GM21390 (cell line): ENCODE data around the gene FBXW8.

Source experiments
- ATAC-seq: cut with Tn5 transposase; IDR thresholded peaks from one replicate; pipeline ENCODE4 v1.9.1; 2021; ENCODE audit not compliant: unreplicated experiment

FBXW8 gene

DNA sequence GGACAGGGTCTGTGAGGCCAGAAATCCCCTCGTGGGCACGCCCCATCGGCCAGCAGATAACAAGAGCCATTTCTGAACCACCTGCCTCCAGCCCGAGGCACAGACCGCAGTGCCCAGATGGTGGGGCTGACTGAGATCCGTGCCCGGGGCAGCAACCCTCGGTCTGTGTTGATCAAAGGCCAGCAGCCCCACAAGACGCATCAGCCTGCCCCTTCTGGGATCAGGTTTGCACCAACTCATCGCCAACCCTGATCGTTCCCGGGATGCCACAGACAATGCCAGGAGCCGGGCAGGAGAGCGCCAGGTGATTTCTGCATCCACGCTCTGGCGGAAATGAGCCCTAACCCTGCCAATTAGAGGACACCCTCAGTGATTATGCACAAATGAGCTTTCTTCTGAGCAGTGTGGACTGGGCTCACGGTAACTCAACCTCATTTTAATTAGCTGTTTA lies 124.0 kb downstream of the FBXW8 start:
- ATAC-seq: no peak

DNA sequence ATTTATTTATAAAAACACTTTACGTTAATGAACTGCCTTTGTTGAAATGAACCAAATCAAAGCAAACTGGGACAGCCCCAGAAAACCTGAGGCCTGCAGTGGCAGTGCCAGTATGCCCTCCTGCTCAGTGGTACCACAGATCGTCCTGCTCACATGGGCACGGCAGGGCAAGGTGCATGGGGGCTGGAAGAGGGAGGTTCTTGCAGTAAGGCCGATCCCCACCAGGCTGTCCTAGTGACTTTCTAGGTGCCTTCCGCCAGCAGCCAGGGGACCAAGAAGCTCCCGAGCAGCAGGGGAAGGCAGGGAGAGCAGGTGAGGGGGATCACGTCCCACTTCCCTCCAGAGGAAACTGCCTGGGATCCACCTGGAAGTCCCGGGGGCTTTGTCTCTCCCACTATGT lies 124.5 kb downstream of the FBXW8 start:
- no peak for ATAC-seq

DNA sequence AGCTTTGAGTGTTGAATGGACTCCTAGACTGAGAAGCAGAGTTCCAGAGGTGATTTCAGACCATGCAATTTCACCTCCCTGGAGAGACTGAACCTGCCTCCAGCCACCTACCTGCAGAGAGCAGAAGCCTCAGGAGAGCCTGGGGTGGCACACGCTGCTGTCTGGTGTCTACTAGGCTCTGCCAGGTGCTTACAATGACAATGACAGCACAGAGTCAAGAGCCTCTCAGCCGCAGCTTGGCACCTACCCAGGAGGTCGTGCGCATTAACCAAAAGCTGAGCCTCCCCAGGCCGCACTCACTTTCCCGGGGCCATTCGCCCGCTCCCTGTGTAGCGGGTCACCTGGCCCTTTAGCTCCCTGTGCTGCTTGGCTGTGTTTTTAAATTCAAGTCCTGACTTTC lies 125.3 kb downstream of the FBXW8 start:
- no peak for ATAC-seq

DNA sequence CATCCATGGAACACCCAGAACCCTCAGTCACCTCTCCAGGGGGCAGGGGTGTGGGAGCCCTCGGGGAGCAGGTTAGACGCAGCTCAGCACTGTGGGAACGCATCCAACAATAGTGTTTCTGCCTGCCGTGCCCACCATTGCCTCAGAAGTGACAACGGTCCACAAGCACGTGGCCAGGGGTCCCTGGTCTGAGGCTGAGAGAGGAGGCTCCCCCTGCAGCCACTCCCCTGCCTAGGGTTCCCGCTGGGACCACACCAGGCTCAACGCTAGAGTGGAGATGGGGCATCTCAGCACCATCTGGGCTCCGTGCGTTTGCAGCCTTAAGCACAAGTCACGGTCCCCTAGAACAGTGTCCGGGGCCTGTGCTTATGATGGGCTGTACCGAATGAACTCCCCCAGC lies 125.8 kb downstream of the FBXW8 start:
- no peak for ATAC-seq

DNA sequence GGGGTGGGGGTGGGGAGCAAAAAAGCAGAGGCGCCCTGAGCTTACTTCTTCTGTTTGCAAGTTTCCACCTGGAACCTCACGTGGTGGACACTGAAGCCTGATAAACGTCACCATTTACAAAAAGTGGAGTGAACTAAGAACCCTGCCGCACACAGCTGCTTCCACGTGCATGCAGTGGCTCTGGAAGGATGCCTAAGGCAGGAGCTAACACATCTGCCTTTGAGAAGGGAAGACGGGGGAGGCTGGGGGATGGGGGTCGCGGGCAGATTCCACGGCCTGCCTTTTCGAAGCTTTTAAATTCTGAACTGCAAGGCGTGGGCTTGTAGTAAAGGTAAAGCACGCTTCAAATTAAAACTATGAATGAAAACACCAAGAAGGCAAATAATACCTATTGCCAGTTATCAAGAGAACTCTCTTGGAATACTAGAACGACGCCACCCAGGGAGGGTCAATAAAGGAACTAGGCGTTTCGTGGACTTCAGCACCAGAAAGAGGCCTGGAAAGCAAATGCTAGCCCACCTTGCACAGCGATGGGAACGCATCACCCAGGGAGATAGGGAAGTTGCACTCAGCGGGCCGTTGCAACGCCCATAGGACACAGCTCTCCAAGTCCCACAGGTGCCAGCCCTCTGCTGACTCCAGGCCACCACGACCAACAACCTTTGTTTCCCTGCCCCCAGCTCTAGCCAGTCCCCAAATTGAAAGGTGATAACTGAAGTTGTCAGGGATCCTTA lies 126.7 kb downstream of the FBXW8 start:
- ATAC-seq: no peak

DNA sequence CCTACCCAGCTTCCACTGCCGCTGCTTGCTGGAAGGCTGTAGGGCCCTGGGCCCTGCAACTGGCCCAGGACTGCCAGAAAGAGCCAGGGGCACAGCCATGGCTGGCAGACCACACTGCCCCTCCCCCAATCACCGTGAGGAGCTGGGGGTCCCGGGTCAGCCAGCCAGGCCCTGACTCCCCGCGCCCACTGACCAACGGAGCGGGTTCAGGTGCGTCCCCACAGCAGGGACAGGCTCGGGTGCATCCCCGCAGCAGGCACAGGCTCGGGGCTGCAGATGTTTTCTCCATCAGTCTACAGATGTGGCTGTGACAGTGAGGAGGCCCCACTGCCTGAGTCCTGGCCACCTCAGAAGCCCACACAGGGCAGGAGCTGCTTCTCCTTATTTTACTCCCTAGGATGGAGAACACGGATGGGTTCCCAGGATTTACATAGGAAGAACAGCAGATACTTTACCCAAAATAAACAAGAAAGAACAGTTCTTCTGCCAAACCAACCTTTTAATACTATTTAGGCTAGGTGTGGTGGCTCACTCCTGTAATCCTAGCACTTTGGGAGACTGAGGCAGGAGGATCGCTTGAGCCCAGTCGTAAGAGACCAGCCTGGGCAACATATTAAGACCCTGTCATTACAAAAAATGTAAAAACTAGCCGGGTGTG lies 127.4 kb downstream of the FBXW8 start:
- ATAC-seq: no peak

DNA sequence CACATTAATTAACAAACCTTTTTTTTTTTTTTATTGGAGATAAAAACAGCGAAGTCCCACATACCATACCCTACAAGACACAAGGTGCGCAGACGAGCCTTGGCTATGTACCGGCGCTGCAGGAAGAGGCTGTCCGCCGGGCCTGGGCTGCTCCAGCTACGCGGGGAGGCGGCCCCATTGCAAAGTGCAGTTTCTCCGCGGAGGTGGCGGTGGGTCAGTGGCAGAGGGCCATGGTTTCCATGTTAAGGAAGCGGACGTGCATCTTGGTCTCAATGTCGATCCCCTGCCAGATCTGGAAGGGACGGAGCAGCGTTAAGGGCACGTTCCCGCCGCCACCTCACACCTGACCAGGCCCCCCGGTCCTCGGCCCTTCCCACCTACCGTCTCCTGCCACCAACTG lies 128.2 kb downstream of the FBXW8 start:
- ATAC-seq: no peak

DNA sequence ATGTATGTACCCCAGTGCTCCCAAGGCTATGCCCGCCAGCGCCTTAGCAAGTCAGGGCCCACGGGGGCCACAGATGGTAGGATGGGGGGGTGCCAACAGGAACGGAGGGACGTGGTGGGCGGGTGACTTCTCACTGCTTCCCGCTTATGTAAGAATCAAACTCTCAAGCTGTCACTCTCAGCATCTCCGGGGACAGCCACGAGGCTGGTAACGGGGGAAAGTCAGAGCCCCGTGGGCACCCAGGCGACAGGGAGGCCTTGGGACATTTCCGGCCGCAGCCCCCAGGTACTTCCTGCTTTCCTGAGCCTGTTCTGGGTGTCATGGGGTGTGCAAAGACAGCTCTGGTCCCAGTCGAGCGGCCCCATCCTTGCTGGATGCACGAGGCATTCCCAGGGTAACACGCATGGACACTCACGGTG lies 129.2 kb downstream of the FBXW8 start:
- no peak for ATAC-seq

DNA sequence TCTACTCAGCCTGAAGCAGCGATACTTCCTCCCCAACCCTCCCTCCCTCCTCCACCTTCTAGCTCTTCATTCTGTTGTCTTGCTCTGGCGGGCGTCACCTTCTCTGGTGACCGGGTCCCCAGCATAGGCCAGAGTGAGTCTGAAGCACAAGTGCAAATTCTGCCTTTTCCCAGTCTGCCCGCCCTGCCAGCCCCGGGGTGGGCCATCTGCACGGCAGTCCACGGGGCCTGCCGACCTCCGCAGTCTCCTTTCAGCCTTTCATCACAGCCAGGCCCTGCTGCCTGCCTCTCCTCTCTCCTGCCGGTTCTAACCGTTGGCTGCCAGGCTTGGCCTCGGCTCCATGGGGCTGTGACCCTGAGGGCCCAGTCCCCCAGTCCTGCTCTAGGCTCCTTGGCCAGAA lies 129.7 kb downstream of the FBXW8 start:
- ATAC-seq: no peak

DNA sequence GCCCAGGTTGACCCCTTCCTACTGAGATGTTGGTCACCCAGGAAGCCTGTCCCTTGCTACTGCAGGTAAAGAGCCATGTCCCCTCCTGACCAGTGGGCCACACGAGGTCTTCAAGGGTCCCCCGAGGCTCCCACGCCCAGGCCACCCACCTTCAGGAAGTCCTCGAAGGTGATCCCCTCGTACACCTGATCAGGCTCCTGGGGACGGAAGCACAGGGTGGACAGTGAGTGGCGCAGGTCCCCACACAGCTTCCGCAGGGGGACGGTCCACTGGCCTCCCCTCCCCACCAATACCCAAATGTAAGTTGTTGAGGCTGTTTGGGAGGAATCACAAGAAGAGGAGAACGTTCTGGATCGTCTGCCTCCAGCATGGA lies 131.0 kb downstream of the FBXW8 start:
- ATAC-seq: no peak

DNA sequence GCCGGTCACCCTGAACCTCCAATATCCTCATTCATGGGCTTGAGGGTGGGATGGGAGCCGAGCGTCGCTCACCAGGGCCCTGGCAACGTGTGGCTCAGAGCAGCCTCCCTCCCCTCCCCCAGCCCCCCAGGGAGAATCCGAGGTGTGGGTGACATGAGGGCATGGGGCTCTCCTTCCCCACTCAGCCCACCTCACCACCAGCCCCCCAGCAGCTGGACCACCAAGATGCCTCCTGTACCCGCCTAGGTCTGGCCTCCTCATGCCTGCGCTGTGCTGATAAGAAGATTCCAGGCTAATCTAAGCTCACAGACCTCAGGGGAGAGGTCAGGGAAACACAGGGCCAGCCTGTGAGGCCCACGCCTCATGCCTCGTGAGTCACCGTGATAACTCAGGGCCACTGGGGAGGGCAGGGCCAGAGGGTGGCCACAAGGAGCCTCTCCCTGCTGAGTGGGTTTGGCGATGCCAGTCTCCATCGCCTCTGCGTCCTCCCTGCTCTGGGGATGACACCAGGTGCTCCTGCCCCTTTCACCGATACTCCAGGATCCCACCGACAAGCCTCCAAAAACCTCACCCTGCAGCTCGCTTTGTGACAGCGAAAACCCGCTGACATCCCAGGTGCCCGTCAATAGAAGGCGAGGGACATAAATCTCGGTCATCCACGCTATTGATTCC lies 131.6 kb downstream of the FBXW8 start:
- ATAC-seq: no peak

DNA sequence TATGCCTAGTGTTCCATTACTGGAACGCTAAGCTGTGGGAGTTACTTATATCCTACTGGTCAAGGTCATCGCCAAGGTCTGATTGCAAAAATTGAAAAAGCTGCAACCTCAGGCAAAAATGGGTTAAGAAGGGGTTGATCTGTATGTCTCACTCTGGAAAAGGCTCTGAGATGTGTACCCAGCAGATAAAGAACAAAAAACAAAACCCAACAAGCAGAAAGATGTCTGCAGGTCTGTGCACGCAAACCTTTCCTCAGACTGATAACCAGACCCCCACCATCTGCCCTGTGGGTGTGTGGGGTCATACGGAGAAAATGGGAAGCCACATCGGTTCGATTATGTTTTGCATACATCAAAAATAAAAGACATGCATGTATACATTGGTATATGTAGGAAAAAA lies 132.1 kb downstream of the FBXW8 start:
- ATAC-seq: no peak

DNA sequence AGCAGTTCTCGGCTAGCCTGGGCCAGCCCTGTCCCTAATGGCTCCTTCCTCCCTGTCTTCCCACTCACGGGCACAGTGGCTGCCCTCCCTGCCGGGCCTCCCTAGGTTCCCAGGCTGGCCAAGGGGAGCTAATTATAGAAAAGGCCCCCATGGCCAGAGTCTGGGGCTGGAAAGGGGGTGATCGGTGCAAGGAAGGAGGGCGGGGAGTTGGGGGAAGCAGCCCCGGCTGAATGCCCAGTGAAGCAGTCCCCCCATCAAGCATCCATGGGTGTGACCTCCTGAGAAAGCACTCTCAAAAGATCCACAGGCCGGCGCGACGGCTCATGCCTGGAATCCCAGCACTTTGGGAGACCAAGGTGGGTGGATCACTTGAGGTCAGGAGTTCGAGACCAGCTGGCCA lies 133.6 kb downstream of the FBXW8 start:
- no peak for ATAC-seq

DNA sequence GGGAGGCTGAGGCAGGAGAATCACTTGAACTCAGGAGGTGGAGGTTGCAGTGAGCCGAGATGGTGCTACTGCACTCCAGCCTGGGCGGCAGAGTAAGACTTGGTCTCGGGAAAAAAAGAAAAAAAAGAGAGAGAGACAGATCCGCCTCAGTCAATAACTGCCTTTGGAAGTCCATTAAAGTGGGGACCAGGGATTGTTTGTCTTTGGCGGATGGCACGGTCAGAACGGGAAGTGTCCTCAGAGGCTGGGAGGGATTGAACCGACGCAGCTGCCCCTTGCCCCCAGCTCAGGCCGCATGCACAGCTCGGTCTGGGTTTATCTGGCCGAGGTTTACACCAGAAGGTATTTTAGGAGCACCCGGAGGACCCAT lies 134.0 kb downstream of the FBXW8 start:
- ATAC-seq: no peak

DNA sequence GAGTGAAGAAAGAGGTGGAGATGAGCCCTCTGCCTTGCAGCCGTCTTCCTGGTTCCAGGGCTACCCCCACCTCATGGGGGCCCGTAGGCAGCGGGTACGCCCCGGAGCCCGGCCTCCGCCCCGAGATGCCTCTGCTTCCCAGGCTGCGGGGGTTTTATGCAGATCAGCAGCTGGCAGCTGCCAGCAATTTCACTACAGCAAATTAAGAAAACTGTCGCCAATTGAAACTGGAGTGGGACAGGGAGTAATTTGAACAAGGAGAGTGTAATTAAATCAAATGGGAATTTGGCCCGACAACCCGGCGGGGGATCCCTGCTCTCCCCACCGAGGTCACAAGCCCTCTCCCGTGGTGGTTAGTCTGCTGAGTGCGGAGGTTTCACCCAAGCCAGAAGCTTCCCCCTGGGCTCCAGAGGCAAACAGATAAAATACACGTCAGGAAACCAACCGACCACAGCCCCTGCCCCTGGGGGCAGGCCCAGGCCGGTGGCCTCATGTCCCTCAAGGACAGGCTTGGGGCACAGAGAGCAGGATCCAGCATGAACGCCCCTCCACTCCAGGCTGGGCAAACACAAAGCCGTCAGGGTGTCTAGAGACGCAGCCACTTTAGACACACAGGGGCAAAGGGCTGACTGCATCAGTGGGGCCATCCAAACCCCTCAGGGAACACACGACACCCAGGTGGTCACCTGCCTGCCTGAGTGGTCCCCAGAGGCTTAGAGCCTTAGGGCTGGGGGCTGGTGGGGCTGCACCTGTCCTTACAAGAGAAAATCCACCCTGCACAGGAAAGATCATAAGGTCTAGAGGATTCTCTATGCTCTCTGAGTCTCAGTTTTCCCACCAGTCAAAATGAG lies 134.6 kb downstream of the FBXW8 start:
- ATAC-seq: no peak

DNA sequence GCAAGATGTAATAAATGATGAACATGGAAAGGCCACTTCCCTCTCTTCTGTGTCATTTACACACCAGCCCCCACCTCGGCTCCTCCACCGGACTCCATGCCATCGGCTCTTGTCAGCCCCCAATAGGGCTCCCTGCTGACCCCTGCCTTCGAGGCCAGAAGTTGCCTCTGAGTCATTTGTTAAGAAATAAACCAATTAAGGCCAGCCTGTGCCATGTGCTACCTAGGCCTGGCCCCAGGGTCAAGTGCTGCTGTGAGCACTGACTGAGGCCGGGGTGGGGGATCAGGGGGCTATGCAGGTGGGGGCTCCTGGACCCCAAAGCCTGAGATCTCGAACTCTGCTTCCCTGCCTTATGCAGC lies 135.2 kb downstream of the FBXW8 start:
- ATAC-seq: no peak

DNA sequence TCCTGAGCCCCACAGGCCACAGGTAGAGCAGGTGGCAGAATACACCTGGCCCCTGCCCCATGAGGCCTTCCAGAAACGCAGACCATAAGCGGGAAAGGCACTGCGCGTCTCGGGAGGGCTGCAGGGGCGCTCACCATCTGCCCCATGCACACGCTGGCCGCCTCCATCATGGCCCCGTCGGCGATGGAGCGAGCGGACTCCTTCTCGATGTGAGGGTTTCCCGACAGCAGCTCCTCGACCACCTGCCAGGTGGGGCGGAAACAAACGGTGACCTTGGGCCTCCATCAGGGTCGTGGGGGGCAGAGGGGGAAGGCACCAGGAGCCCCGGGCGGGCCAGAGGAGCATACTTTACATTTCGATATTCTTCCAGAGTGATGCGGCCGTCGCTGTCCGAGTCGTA lies 135.7 kb downstream of the FBXW8 start:
- no peak for ATAC-seq

DNA sequence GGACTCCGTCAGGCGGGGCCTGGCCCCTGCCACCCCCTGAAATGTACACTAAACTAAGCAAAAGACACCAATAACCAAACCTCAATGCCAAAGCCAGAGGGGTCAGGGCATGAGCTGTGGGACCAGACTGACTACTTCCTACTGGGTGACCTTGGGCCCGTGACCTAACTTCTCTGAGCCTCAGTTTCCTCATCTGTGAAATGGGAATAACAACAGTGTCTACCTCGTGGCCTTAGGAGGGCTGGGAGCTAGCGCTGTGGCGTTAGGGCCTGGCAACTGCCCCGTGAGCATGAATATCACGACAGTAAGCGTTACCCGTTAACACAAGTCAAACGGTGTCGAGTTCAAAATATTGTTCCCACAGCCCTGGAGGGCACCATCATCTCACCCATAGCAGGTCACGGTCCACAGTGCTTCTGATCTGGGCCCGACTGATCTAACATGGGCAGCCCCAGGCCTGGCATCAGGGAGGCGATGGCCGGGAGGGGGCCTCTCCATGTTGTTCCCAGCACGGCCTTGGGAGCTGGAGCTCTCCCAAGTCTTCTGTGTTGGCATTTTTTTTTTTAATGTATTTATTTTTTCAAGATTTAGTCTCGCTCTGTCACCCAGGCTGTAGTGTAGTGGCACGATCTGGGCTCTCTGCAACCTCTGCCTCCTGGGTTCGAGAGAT lies 136.2 kb downstream of the FBXW8 start:
- no peak for ATAC-seq

DNA sequence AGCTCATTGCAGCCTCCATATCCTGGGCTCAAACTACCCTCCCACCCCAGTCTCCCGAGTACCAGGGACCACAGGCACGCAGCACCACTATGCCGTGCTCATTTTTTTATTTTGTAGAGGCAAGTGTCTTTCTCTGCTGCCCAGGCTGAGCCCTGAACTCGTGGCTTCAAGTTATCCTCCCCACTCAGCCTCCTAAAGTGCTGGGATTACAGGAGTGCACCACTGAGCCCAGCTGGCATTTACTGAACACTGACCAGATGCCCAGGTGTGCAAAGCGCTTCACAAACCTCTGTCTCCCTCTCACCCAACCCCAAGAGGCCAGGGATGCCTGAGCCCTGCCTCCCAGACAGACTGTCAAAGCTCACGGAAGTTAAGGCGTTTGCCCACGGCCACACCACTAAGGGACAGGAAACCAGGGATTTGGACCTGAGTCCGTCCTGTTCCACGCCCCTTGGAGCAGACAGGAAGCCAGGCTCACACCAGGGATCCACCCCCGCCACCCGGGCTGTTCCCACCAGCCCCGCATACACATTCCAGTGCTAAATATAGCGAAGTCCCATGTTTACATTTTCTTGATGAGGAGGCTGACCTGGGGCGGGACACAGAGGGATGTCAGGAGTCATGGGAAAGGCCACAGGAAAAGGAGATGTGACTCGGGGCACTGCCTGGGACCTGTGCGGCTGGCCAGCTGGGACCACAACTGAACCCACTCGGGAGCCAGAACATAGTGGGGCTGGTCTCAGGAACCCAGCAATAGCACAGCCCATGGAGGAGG lies 137.2 kb downstream of the FBXW8 start:
- ATAC-seq: no peak

DNA sequence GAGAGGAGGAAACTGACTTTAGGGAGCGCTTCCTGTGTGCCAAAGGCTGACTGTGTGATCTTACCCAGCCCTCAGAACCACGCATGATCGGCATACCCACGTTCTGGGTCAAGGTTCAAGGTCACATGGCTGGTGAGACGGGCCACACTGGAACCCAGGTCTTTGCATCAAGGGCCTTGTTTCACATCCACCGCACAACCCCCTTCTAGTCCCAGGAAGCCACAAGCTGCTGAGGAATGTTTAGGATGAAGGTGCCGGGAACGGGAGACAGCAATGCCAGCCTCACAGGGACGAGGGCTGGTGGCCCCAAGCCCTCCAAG lies 137.8 kb downstream of the FBXW8 start:
- ATAC-seq: no peak
